ENCODE measurements around the gene PRR30.

The PRR30 gene

DNA sequence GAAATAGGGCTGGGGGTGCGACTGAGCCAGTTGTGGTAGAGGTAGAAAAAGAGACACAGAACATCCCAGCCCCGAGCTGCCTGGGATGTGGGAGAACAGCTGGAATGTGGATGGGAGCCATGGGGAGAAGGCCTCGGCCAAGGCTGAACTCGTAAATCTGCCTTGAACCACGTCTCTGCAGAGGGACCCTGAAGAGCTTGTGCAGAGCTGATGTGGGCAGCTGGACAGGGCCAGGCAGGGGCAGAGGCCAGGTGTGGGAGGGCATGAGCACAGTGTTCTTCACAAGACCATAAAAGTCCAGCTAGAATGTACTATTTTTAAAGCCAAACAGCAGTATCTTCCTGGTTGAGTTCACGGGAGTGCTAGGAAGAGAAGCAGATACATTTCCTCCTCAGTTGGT is 15.3 kb upstream of the PRR30 start:
- TF ChIP-seq, protein P1, sequence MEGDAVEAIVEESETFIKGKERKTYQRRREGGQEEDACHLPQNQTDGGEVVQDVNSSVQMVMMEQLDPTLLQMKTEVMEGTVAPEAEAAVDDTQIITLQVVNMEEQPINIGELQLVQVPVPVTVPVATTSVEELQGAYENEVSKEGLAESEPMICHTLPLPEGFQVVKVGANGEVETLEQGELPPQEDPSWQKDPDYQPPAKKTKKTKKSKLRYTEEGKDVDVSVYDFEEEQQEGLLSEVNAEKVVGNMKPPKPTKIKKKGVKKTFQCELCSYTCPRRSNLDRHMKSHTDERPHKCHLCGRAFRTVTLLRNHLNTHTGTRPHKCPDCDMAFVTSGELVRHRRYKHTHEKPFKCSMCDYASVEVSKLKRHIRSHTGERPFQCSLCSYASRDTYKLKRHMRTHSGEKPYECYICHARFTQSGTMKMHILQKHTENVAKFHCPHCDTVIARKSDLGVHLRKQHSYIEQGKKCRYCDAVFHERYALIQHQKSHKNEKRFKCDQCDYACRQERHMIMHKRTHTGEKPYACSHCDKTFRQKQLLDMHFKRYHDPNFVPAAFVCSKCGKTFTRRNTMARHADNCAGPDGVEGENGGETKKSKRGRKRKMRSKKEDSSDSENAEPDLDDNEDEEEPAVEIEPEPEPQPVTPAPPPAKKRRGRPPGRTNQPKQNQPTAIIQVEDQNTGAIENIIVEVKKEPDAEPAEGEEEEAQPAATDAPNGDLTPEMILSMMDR (IDR thresholded peaks at IDR 0.05; ENCODE audit: low read length): no peak
- no peak for TF ChIP-seq EZH2 (IDR thresholded peaks at IDR 0.05; ENCODE audit: borderline replicate concordance, low read length)
- no peaks in the 10 kb centered on the region for H4K20me1 ChIP-seq (ENCODE audit: insufficient read depth, low read length)
- no peak overlapping the region for H2AFZ ChIP-seq (ENCODE audit: low read length)

DNA sequence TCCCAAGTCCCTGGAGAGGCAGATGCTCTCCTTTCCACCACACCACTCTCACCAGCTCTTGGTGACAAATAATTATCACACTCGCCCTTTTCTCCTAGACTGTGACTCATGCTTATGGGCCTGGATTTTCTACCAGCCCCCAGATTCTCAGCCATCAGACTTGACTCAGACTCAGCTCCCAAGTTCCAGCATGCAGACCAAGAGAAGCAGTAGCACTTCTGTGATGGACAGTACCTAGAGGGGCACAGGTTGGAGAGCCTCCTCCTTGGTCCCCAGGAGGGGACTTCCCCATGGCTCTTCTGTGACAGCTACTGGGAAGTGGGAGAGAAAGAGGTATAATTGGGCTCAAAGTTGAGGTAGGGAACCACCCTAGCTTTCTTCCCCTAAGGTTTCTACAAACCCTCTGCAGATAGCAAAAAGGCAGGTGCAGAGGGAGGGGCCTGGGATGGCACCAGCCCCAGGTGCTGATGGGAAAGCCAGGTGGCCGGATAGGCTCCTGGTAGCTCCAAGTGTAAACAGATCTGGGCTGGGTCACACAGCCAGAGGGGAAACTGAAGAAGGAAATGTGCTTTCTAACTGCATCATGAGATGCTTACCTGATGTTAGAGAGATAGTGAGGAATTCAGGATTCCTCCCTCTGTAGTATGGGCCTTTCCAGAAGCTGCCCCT is 13.7 kb upstream of the PRR30 start:
- Histone ChIP-seq H3K4me3 (ENCODE audit: low read depth, low read length, poor library complexity, severe bottlenecking) (no peak overlapping the region), H3K27ac (ENCODE audit: low read depth, low read length, poor library complexity, severe bottlenecking) (no peak overlapping the region)

More for the DNA sequence above, 15.3 kb upstream of the PRR30 start:
- Histone ChIP-seq H3K4me2 (ENCODE audit: low read length) (no peak overlapping the region), H3K79me2 (ENCODE audit: insufficient read depth, low read length) (no peaks in the 10 kb centered on the region), H3F3A (ENCODE audit: insufficient read depth, low read length) (no peaks in the 10 kb centered on the region), H3K9ac (ENCODE audit: low read length) (no peak overlapping the region), H3K9me3 (ENCODE audit: low read length) (no peaks in the 10 kb centered on the region), H3K4me3 (ENCODE audit: low read depth, low read length, poor library complexity, severe bottlenecking) (no peak overlapping the region), H3K9me2 (ENCODE audit: low read depth, low read length) (no peaks in the 10 kb centered on the region), H3K27ac (ENCODE audit: low read depth, low read length, poor library complexity, severe bottlenecking) (no peak overlapping the region), H3K27me3 (ENCODE audit: insufficient read depth, low read length) (peaks cover 6% of the 10 kb centered on the region; the same call in 1 of the 2 replicates), H3K4me1 (ENCODE audit: insufficient read depth, low read length, severe bottlenecking) (no peaks in the 10 kb centered on the region), H3K36me3 (ENCODE audit: insufficient read depth, low read length) (no peaks in the 10 kb centered on the region)

DNA sequence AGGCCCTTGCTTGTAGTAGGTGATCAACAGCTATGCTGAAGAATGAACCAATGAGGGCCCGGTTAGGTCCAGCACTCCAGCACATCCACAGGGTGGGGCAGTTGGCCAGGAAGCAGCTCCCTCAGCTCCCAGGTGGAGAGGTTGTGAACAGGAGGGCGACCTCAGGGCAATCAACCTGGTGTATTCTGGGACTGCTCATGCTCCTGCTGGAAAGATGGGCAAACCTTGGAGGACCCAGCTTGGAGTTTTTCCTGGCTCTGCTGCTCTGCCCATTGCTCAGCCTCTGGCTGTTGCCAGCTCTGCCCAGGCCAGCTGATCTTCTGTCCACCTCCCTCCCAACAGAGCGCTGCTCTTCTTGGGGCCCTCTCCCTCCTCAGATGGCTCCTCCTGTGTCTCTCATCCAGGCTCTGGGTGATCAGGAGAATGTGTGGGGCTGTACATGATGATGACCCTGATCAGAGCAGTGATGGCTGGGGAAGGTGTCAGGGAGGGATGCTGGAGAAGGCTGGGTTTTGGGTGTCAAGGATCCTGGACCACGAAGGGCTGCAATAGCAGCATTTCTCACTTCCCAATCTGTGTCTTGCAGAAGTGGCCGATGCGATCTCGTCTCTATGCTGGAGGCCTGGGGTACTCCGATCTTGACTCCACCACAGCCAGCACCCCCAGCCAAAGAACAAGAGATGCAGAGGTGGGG is 13.0 kb upstream of the PRR30 start:
- TF ChIP-seq EZH2 (IDR thresholded peaks at IDR 0.05; ENCODE audit: borderline replicate concordance, low read length): no peak
- TF ChIP-seq, protein P1 (IDR thresholded peaks at IDR 0.05; ENCODE audit: low read length): no peak
- Histone ChIP-seq H3K27me3 (ENCODE audit: insufficient read depth, low read length) (peaks cover 6% of the 10 kb centered on the region; the same call in 1 of the 2 replicates), H3K9me3 (ENCODE audit: low read length) (no peaks in the 10 kb centered on the region), H4K20me1 (ENCODE audit: insufficient read depth, low read length) (no peaks in the 10 kb centered on the region), H3K27ac (ENCODE audit: low read depth, low read length, poor library complexity, severe bottlenecking) (no peak overlapping the region), H3F3A (ENCODE audit: insufficient read depth, low read length) (no peaks in the 10 kb centered on the region), H3K4me1 (ENCODE audit: insufficient read depth, low read length, severe bottlenecking) (no peaks in the 10 kb centered on the region), H3K4me3 (ENCODE audit: low read depth, low read length, poor library complexity, severe bottlenecking) (no peak overlapping the region), H3K36me3 (ENCODE audit: insufficient read depth, low read length) (no peaks in the 10 kb centered on the region), H3K9me2 (ENCODE audit: low read depth, low read length) (no peaks in the 10 kb centered on the region), H3K9ac (ENCODE audit: low read length) (no peak overlapping the region), H3K79me2 (ENCODE audit: insufficient read depth, low read length) (no peaks in the 10 kb centered on the region), H2AFZ (ENCODE audit: low read length) (no peak overlapping the region), H3K4me2 (ENCODE audit: low read length) (no peak overlapping the region)

More for the DNA sequence above, 13.7 kb upstream of the PRR30 start:
- Histone ChIP-seq H3F3A (ENCODE audit: insufficient read depth, low read length) (no peaks in the 10 kb centered on the region), H2AFZ (ENCODE audit: low read length) (no peak overlapping the region), H4K20me1 (ENCODE audit: insufficient read depth, low read length) (no peaks in the 10 kb centered on the region), H3K9me3 (ENCODE audit: low read length) (no peaks in the 10 kb centered on the region), H3K4me2 (ENCODE audit: low read length) (no peak overlapping the region), H3K4me1 (ENCODE audit: insufficient read depth, low read length, severe bottlenecking) (no peaks in the 10 kb centered on the region), H3K9me2 (ENCODE audit: low read depth, low read length) (no peaks in the 10 kb centered on the region), H3K27me3 (ENCODE audit: insufficient read depth, low read length) (peaks cover 6% of the 10 kb centered on the region; the same call in 1 of the 2 replicates), H3K36me3 (ENCODE audit: insufficient read depth, low read length) (no peaks in the 10 kb centered on the region), H3K9ac (ENCODE audit: low read length) (no peak overlapping the region), H3K79me2 (ENCODE audit: insufficient read depth, low read length) (no peaks in the 10 kb centered on the region)
- TF ChIP-seq EZH2 (IDR thresholded peaks at IDR 0.05; ENCODE audit: borderline replicate concordance, low read length): no peak
- TF ChIP-seq, protein P1 (IDR thresholded peaks at IDR 0.05; ENCODE audit: low read length): no peak

All from OCI-LY1 (cell line).